ENCODE measurements around the gene P2RY1. TPM values are rescaled to one million over a fixed set of nuclear protein-coding genes. Genes with fewer than 3 reads are reported as not detected.

The P2RY1 gene
- total and polyA plus RNA-seq, 10 donors, result 0.39 to 12.8 (median 5.2) TPM

GRCh38 chr3:152853196-152853595 is 18.3 kb downstream of the P2RY1 start:
- Histone ChIP-seq H3K4me1 (no peaks in the 10 kb centered on the region), H3K4me3 (no peak overlapping the region), H3K27me3 (replicated peaks in 1 of 7) (no peaks in the 10 kb centered on the region), H3K9me3 (no peaks in the 10 kb centered on the region), H3K36me3 (no peaks in the 10 kb centered on the region), H3K27ac (no peak overlapping the region)
- DNase-seq, result no peak
- intact Hi-C loops (cut with DNase I; ENCODE audit: low total_unique reads), result no loop called here
- 73 to 91% (median 83%) methylated on average over 2 of the region's 2 CpGs for WGBS, 5 donors
- TF ChIP-seq POLR2AphosphoS5 (IDR thresholded peaks at IDR 0.05), result no peak
- no peak for TF ChIP-seq POLR2A (IDR thresholded peaks at IDR 0.05)
- TF ChIP-seq CTCF (IDR thresholded peaks at IDR 0.05 in 8 of 11, conservative IDR thresholded peaks at IDR 0.05 in 3 of 11), result no peak

- no peaks in the 10 kb centered on the region for H3K27me3 ChIP-seq (replicated peaks in 1 of 7)
- no peak for TF ChIP-seq CTCF (IDR thresholded peaks at IDR 0.05 in 8 of 11, conservative IDR thresholded peaks at IDR 0.05 in 3 of 11)
- TF ChIP-seq POLR2A (IDR thresholded peaks at IDR 0.05), result no peak
- TF ChIP-seq POLR2AphosphoS5 (IDR thresholded peaks at IDR 0.05), result peak in 1 of 3 donors; percentile 49
- intact Hi-C loops (cut with DNase I; ENCODE audit: low total_unique reads), result no loop called here
- peak overlapping the region in 5 of 8 donors; percentile 3 to 54 (median 44) for H3K27ac ChIP-seq
- H3K9me3 ChIP-seq, result no peaks in the 10 kb centered on the region
- no peak overlapping the region for H3K4me3 ChIP-seq
- H3K36me3 ChIP-seq, result no peaks in the 10 kb centered on the region
- no peak for DNase-seq
- WGBS, 5 donors, result 77 to 95% (median 83%) methylated on average over 1 of the region's 1 CpG
- H3K4me1 ChIP-seq, result no peaks in the 10 kb centered on the region
Measured at GRCh38 chr3:152857082-152857481, 22.2 kb downstream of the P2RY1 start.

GRCh38 chr3:152858170-152858800 is 23.4 kb downstream of the P2RY1 start:
- intact Hi-C loops (cut with DNase I; ENCODE audit: low total_unique reads), result no loop called here
- Histone ChIP-seq H3K36me3 (no peaks in the 10 kb centered on the region), H3K4me3 (no peak overlapping the region), H3K9me3 (no peaks in the 10 kb centered on the region), H3K4me1 (no peaks in the 10 kb centered on the region), H3K27ac (peak overlapping the region in 5 of 8 donors; percentile 20 to 61 (median 45)), H3K27me3 (replicated peaks in 1 of 7) (no peaks in the 10 kb centered on the region)
- no peak for DNase-seq
- 61 to 75% (median 67%) methylated on average over 4 of the region's 4 CpGs for whole genome bisulfite sequencing, 5 donors
- TF ChIP-seq POLR2A (IDR thresholded peaks at IDR 0.05), result no peak
- TF ChIP-seq POLR2AphosphoS5 (IDR thresholded peaks at IDR 0.05), result no peak
- TF ChIP-seq CTCF (IDR thresholded peaks at IDR 0.05 in 8 of 11, conservative IDR thresholded peaks at IDR 0.05 in 3 of 11), result no peak

GRCh38 chr3:152860736-152861135 is 25.8 kb downstream of the P2RY1 start:
- Histone ChIP-seq H3K4me1 (no peaks in the 10 kb centered on the region), H3K9me3 (no peaks in the 10 kb centered on the region), H3K4me3 (no peak overlapping the region), H3K27me3 (replicated peaks in 1 of 7) (no peaks in the 10 kb centered on the region), H3K27ac (no peak overlapping the region), H3K36me3 (no peaks in the 10 kb centered on the region)
- DNase-seq, result no peak
- WGBS, 5 donors, result 83 to 91% (median 86%) methylated on average over 1 of the region's 1 CpG
- no peak for TF ChIP-seq CTCF (IDR thresholded peaks at IDR 0.05 in 8 of 11, conservative IDR thresholded peaks at IDR 0.05 in 3 of 11)
- no peak for TF ChIP-seq POLR2A (IDR thresholded peaks at IDR 0.05)
- no peak for TF ChIP-seq POLR2AphosphoS5 (IDR thresholded peaks at IDR 0.05)
- intact Hi-C loops (cut with DNase I; ENCODE audit: low total_unique reads), result no loop called here

All from spleen (tissue), 11 donors.